SH-SY5Y (cell line): ENCODE results near the gene SCAPER.

ENCODE experiments used
- GATA2 ChIP-seq: IDR thresholded peaks from 2 replicates; pipeline ENCODE4 v1.6.1; 2011; ENCODE audit warnings: mild to moderate bottlenecking, low read depth, low read length
- GATA3 ChIP-seq: IDR thresholded peaks from 2 replicates; pipeline ENCODE4 v1.6.1; 2011; ENCODE audit warnings: low read depth, mild to moderate bottlenecking, low read length, moderate library complexity

DNA sequence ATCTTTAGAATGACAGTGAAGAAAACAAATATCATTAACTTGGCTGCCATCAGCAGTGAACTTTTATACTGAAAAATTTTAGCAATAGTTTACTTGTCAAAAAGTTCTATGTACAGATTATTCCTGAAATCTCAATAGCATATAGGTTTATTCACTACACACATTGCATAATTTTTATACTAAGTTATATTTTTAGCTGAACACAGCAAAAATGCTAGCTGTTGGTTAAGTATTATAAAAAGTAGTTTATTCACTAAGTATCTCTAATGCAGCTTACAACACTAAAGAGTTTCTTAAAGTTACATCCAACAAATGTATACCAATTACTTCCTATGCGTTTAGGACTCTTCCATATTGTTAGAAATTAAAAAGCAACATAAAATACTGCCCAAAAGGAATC is 131.9 kb downstream of the SCAPER start:
- no peak for TF ChIP-seq GATA2
- TF ChIP-seq GATA3, result no peak
